Progenitor cell of endocrine pancreas (in vitro differentiated cells): ENCODE results near the gene PLEKHM3. TPM values are rescaled to one million over a fixed set of nuclear protein-coding genes. Genes with fewer than 3 reads are reported as not detected.

Experiments used
- DNase-seq: peaks from one replicate; pipeline ENCODE4 v3.0.0; 2021; ENCODE audit warnings: low spot score; ENCODE audit not compliant: unreplicated experiment
- H3K27ac Mint-ChIP-seq: 2 replicates; pipeline ENCODE4 v1.8.0; 2021; ENCODE audit warnings: mild to moderate bottlenecking, moderate library complexity, mixed read lengths
- H3K27me3 Mint-ChIP-seq: 2 replicates; pipeline ENCODE4 v1.8.0; 2021; ENCODE audit warnings: mixed read lengths
- H3K36me3 Mint-ChIP-seq: 2 replicates; pipeline ENCODE4 v1.8.0; 2022; ENCODE audit warnings: mixed read lengths; ENCODE audit not compliant: insufficient read depth
- H3K4me1 Mint-ChIP-seq: 2 replicates; pipeline ENCODE4 v1.8.0; 2021; ENCODE audit warnings: low read depth, mixed read lengths
- H3K4me3 Mint-ChIP-seq: 2 replicates; pipeline ENCODE4 v1.8.0; 2021; ENCODE audit warnings: low read depth, mild to moderate bottlenecking, moderate library complexity, mixed read lengths
- H3K9me3 Mint-ChIP-seq: 2 replicates; pipeline ENCODE4 v1.8.0; 2021; ENCODE audit warnings: low read depth, mixed read lengths
- total RNA-seq: library from RNA; stranded (reverse); gene quantifications from 2 replicates; pipeline ENCODE4 v1.2.1, GENCODE V29; 2021
- TF ChIP-seq, protein P1 (sequence below): fragments of 200-600 bp; sonication (generic); IDR thresholded peaks from one replicate; pipeline ENCODE4 v1.5.0; 2021; ENCODE audit warnings: antibody characterized with exemption, mild to moderate bottlenecking; ENCODE audit not compliant: unreplicated experiment

Gene PLEKHM3
- total RNA-seq, 1 donor from 2014 or later = 19.2 TPM

DNA sequence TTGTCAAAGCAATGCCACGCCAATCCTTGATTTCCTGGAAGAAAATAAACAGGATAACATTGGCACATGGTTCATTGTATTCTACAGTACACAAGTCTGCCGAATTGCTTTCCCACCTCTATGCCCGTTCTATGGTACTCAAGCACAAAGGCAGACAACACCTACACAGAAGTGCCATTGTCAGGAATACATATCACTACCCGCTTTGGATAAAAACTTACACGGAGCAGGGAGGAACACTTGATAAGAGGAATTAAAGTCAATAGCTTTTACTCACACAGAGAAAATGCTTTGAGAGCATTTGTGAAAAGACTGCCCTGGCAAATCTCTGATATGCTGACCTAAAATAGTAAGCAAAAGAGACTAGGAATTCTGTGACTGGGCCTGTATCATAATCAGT, 23.4 kb downstream of the PLEKHM3 start:
- H3K36me3 Mint-ChIP-seq = peaks cover 16% of the 10 kb centered on the region
- TF ChIP-seq, protein P1, sequence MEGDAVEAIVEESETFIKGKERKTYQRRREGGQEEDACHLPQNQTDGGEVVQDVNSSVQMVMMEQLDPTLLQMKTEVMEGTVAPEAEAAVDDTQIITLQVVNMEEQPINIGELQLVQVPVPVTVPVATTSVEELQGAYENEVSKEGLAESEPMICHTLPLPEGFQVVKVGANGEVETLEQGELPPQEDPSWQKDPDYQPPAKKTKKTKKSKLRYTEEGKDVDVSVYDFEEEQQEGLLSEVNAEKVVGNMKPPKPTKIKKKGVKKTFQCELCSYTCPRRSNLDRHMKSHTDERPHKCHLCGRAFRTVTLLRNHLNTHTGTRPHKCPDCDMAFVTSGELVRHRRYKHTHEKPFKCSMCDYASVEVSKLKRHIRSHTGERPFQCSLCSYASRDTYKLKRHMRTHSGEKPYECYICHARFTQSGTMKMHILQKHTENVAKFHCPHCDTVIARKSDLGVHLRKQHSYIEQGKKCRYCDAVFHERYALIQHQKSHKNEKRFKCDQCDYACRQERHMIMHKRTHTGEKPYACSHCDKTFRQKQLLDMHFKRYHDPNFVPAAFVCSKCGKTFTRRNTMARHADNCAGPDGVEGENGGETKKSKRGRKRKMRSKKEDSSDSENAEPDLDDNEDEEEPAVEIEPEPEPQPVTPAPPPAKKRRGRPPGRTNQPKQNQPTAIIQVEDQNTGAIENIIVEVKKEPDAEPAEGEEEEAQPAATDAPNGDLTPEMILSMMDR = no peak
- no peaks in the 10 kb centered on the region for H3K9me3 Mint-ChIP-seq
- no peak overlapping the region for H3K4me3 Mint-ChIP-seq
- peaks cover 8% of the 10 kb centered on the region for H3K4me1 Mint-ChIP-seq
- H3K27ac Mint-ChIP-seq = peak overlapping the region; percentile 50
- no peak for DNase-seq
- no peaks in the 10 kb centered on the region for H3K27me3 Mint-ChIP-seq

DNA sequence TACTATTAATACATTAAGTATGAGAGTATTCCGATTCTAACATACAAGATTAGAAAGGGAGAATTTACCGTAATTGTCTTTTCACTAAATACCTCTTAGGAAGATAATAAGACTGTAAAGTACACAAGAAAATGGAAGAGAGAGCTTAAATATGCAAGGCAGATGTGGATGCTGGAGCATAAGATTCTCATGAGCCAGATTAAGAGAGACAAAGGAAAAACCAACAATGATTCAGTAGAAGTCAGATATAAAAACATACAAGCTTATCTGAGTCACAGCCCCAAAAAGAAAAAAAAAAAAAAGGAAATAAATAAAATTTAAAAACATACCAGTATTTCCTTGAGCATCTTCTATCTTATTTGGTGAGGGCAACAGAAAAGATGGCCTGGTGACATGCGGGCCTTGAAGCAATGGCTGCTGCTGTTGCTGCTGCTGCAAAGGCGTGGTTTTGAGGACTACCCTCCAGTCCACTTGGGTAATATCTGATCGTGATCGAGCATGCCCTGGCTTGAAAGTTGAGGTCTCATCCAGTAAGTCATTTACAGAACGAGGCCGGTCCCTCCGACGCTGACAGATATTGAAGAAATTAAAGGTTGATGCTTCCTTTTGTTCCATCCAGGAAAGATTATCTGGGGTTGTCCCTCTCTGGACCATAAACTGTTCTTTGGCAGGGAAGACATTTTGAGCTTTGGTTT, 24.5 kb downstream of the PLEKHM3 start:
- TF ChIP-seq, protein P1 = no peak
- Mint-ChIP-seq H3K9me3 (no peaks in the 10 kb centered on the region), H3K4me3 (no peak overlapping the region), H3K4me1 (peaks cover 11% of the 10 kb centered on the region), H3K27me3 (no peaks in the 10 kb centered on the region), H3K27ac (peak overlapping the region; percentile 6), H3K36me3 (peaks cover 16% of the 10 kb centered on the region)
- DNase-seq = no peak

DNA sequence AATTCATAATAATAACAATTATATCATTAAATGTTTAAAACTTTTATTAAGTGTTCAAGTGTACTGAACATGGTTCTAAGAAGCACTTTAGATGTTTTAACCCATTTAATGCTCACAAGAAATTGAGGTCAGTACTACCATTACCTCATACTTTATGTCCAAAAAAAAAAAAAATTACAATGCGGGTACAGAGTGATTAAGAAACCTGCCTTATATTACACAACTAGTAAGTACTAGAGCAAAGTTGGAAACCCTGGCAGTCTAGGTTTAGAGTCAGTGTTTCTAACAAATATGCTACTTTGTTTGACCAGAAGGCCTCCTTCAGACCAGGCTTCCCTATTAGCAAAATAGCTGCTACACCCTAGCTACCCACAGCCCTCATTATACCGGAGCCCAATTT, 28.5 kb downstream of the PLEKHM3 start:
- Mint-ChIP-seq H3K4me1 (peaks cover 6% of the 10 kb centered on the region), H3K27ac (peak overlapping the region; percentile 69), H3K36me3 (peaks cover 19% of the 10 kb centered on the region), H3K27me3 (no peaks in the 10 kb centered on the region), H3K4me3 (no peak overlapping the region), H3K9me3 (no peaks in the 10 kb centered on the region)
- TF ChIP-seq, protein P1 = no peak
- DNase-seq = no peak

DNA sequence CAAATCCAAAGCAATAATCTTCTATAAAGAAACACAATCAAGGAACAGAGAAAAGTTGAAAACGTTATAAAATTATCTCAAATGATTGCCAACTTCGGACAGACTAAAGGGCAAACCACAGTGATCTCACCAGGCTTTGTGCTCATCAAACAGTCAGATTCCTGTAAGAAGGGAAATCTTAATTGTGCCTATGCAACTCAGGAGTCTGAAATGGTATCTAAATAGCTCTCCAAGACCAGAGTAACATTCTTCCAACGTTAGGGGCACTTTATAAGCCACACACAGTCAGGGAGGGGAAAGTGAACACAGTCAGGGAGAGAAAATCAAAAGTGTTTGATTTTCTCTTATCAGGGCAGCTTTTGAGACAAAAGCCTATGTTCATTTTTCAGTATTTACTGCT, 29.4 kb downstream of the PLEKHM3 start:
- Mint-ChIP-seq H3K36me3 (peaks cover 17% of the 10 kb centered on the region), H3K27ac (no peak overlapping the region), H3K4me3 (no peak overlapping the region), H3K27me3 (no peaks in the 10 kb centered on the region), H3K9me3 (no peaks in the 10 kb centered on the region), H3K4me1 (peaks cover 6% of the 10 kb centered on the region)
- TF ChIP-seq, protein P1 = no peak
- DNase-seq = no peak

DNA sequence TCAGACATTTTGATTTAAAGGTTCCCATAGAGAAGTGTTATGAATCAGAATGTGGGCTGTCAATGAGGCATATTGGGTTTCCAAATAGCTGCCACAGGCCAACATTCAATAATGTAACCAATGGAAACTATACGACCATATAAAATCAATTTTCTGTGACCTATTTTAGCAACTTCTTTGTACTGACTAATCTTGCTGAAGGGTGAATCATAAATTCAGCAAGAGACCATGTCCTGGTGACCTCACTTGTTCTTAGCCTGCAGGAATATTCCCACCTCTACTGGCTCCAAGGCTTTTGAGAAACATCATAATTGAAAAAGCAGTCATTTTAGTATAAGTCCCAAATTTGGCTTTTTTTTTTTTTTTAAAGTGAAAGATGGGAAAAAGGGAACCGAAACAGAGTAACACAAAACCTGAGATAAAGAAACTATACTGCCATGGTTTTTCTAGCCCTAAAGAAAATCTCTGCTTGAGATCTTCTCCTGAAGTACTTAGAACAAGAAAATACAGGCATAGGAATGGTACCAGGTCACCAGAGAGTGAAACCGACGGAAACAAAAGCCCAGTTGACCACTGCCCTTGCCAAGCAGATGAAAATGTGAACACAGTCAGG, 32.1 kb downstream of the PLEKHM3 start:
- Mint-ChIP-seq H3K4me3 (no peak overlapping the region), H3K9me3 (no peaks in the 10 kb centered on the region), H3K27ac (no peak overlapping the region), H3K4me1 (peaks cover 8% of the 10 kb centered on the region), H3K36me3 (peaks cover 8% of the 10 kb centered on the region), H3K27me3 (no peaks in the 10 kb centered on the region)
- TF ChIP-seq, protein P1 = no peak
- DNase-seq = no peak
